Muscle of leg (tissue), 16 donors: ENCODE measurements around the gene HOXB13. TPM values are rescaled to one million over a fixed set of nuclear protein-coding genes. Genes with fewer than 3 reads are reported as not detected.

Experiments used
- DNase-seq: peaks from one replicate; pipeline ENCODE4 v3.0.0; 2013
- H3K27ac ChIP-seq: one replicate; pipeline ENCODE4 v1.5.1; 2013; ENCODE audit warnings: mild to moderate bottlenecking, low read length, control low read depth
- H3K27me3 ChIP-seq: one replicate; pipeline ENCODE4 v1.6.1; 2013; ENCODE audit warnings: low read length; ENCODE audit not compliant: control insufficient read depth, insufficient read depth
- H3K36me3 ChIP-seq: one replicate; pipeline ENCODE4 v1.6.1; 2013; ENCODE audit warnings: low read length; ENCODE audit not compliant: control insufficient read depth, insufficient read depth
- H3K4me1 ChIP-seq: one replicate; pipeline ENCODE4 v1.6.1; 2013; ENCODE audit warnings: low read length; ENCODE audit not compliant: control insufficient read depth, insufficient read depth
- H3K4me3 ChIP-seq: one replicate; pipeline ENCODE4 v1.5.1; 2013; ENCODE audit warnings: low read length, control low read depth
- H3K9me3 ChIP-seq: replicated peaks from 2 replicates; pipeline ENCODE4 v1.6.1; 2013; ENCODE audit warnings: low read depth, low read length; ENCODE audit not compliant: control insufficient read depth
- WGBS: methylation state at CpG from one replicate; pipeline ENCODE4 v1.1.5; 2013; ENCODE audit warnings: missing lambda C conversion rate; ENCODE audit not compliant: insufficient coverage; 5-methylcytosine and 5-hydroxymethylcytosine counted together
- long read RNA-seq, 11 donors: transcript quantifications; one replicate each; lab custom pipeline, GENCODE V29; 2026
- polyA plus RNA-seq, 8 donors: library from polyadenylated mRNA; unstranded; fragments of 120-200 nt; gene quantifications; one replicate each; pipeline versions ENCODE4 v1.2.1 to v1.2.3, GENCODE V29; 2013; ENCODE audit warnings: inconsistent platforms in 1 of 8, low replicate concordance in 1 of 8; ENCODE audit not compliant: insufficient read length in 8 of 8, insufficient read depth in 1 of 8
- total RNA-seq: library from RNA; stranded (reverse); fragments of 120-200 nt; gene quantifications from one replicate; pipeline ENCODE4 v1.2.4, GENCODE V29; 2013

HOXB13 gene
- under 0.01 TPM for total RNA-seq
- polyA plus RNA-seq = under 1 TPM in 1 of 8 donors, not detected in 7; 0.06 TPM
- long read RNA-seq, donor 1 = 0 reads
- long read RNA-seq, donor 2 = 0 reads
- long read RNA-seq, donor 3 = 0 reads
- long read RNA-seq, donor 4 = 0 reads
- long read RNA-seq, donor 5 = 0 reads
- long read RNA-seq, donor 6 = 0 reads
- long read RNA-seq, donor 7 = 0 reads
- long read RNA-seq, donor 8 = 0 reads
- long read RNA-seq, donor 9 = 0 reads
- long read RNA-seq, donor 10 = 0 reads
- long read RNA-seq, donor 11 = 0 reads

DNA sequence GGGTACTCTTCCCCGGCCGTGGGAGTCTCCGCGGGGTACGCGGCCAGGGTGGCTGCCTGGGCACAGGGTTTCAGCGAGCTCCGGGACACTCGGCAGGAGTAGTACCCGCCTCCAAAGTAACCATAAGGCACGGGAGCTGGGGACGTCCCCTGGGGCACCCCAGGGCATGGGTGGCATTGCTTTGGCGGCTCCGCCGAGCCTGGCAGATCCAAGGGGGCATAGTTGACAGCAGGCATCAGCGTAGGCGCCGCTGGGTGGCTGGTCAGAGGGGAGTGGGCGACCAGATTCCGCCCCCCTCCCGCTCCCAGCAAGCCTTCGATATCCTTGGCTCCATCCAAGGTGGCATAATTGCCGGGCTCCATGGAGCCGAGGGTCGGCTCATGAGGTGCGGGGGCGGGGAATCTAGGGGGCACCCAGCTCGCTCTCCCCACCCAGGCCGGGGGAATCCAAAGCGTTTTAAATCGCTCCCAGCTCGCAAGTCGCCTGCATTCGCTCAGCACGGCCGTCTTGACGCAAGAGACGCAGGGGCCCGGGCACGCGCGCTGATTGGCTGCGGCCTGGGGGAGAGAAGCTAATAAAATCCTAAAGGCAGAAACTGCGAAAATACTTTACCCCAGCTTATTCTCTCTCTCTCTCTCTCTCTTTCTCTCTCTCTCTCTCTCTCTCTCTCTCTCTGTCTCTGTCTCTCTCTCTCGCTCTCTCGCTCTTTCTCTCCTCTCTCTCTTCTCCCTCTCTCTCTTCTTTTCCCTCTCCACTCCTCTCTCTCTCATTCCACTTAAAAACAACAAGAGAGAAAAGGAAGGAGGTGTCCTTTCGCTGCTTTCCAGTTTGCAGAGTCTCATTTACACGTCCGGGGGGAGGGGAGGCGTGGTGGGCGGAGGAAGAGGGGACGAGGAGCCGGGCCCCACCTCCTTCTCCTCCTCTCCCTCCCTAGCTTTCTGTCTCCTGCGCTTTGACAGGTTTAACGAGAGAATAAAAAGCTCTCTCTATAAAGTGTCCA is at the start of gene HOXB13:
HOXB13 (minus strand) TSS at position 519 of the 1,000 bp plus-strand sequence; CDS start at position 362, 157 bp downstream.
- 2% methylated on average over 31 of the region's 55 CpGs for WGBS
- Histone ChIP-seq H3K4me3 (peak within 1 kb of the TSS; percentile 17), H3K9me3 (no peaks in the 10 kb centered on the region), H3K27ac (no peak within 1 kb of the TSS), H3K4me1 (peaks cover 41% of the 10 kb centered on the region), H3K36me3 (no peaks in the 10 kb centered on the region), H3K27me3 (peaks cover 94% of the 10 kb centered on the region)
- DNase-seq = peak; percentile 49

DNA sequence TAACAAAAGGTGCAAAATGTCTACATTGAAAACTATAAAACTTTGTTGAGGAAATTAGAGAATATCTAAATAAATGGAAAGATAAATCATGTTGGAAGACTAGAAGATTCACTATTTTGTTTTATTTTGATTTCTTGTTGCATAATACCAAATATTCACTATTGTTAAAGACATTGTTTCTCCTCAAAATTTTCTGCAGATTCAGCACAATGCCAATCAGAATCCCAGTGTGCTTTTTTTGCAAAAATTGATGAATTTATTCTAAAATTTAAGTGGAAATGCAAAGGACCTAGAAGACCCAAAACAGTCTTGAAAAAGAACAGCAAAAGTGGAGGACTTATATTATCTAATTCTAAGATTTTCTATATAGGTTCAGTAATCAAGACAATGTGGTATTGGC is 48.1 kb upstream of the HOXB13 start:
- Histone ChIP-seq H3K9me3 (no peaks in the 10 kb centered on the region), H3K27ac (no peak overlapping the region), H3K4me1 (no peaks in the 10 kb centered on the region), H3K4me3 (no peak overlapping the region), H3K27me3 (peaks cover 15% of the 10 kb centered on the region), H3K36me3 (no peaks in the 10 kb centered on the region)
- DNase-seq = no peak

DNA sequence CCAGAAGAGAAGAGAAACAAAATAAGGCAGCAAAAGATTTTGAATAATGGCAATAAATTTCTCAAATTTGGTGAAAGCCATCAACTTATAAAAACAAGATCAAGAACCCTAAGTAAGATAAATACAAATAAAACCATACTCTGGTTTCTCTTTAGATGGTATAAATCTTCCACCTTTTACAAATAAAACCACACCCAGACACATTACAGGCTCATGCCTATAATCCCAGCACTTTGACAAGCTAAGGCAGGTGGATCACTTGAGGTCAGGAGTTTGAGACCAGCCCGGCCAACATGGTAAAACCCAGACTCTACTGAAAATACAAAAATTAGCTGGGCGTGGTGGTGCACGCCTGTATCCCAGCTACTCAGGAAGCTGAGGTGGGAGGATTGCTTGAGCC is 44.7 kb upstream of the HOXB13 start:
- Histone ChIP-seq H3K9me3 (no peaks in the 10 kb centered on the region), H3K27ac (no peak overlapping the region), H3K4me1 (peaks cover 5% of the 10 kb centered on the region), H3K36me3 (no peaks in the 10 kb centered on the region), H3K4me3 (no peak overlapping the region), H3K27me3 (peaks cover 13% of the 10 kb centered on the region)
- no CpG with 5 or more reads among the region's 3 CpGs for WGBS
- DNase-seq = no peak

DNA sequence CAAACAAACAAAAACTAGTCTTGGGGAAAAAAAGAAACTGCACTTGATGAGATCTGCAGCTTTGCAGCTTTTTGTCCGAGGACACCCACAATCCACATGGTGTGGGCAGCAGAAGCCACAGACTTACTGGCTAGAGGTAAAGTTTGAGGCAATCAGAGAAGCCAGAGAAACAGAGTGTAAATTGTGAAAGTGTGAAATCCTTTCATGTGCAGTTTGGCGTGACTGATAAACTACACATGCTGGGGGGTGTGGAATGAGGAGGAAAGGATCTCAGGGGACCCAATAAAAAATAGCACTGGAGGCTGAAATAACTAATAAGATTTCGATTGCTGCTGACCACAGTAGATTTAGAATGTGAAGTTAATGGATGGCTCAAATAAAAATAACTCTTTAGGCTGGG is 42.4 kb upstream of the HOXB13 start:
- Histone ChIP-seq H3K36me3 (no peaks in the 10 kb centered on the region), H3K4me3 (no peak overlapping the region), H3K27me3 (peaks cover 13% of the 10 kb centered on the region), H3K27ac (no peak overlapping the region), H3K9me3 (no peaks in the 10 kb centered on the region), H3K4me1 (peaks cover 5% of the 10 kb centered on the region)
- no peak for DNase-seq
- whole genome bisulfite sequencing = 36% methylated on average over 2 of the region's 3 CpGs

DNA sequence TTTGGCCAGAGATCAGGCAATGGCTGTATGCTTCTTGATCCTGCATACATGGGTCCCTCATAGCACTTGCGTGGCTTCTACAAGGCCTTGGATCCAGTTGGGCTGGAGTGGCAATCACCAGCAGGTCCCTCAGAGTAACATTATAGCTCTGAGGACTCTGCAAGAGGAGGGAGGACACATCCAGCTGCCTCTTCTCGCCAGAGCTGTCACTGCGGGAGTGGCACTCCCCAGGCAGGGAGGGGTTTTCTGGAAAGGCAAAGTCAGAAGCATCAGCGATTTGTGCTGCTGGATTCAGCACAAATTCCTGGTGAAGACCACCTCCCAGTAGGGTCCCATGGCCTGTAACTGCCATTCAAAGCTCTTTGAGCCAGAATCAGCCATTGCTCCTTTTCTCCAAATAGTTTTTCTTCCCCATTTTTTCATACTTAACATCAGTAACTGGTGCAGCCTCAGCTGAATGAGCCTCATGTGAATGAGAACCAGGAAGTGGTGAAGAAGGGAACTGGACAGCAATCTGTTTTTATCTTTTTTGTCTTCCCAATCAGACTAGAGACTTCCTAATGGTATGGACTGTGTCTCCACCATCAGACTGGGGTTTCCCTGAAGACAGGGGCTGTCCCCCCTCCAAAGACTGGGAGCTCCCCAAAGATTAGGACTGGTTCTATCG is 40.6 kb upstream of the HOXB13 start:
- WGBS = 72% methylated on average over 2 of the region's 5 CpGs
- H3K36me3 ChIP-seq = no peaks in the 10 kb centered on the region
- H3K27me3 ChIP-seq = peaks cover 15% of the 10 kb centered on the region
- no peak overlapping the region for H3K4me3 ChIP-seq
- H3K4me1 ChIP-seq = peaks cover 5% of the 10 kb centered on the region
- H3K27ac ChIP-seq = no peak overlapping the region
- DNase-seq = no peak
- H3K9me3 ChIP-seq = no peaks in the 10 kb centered on the region

DNA sequence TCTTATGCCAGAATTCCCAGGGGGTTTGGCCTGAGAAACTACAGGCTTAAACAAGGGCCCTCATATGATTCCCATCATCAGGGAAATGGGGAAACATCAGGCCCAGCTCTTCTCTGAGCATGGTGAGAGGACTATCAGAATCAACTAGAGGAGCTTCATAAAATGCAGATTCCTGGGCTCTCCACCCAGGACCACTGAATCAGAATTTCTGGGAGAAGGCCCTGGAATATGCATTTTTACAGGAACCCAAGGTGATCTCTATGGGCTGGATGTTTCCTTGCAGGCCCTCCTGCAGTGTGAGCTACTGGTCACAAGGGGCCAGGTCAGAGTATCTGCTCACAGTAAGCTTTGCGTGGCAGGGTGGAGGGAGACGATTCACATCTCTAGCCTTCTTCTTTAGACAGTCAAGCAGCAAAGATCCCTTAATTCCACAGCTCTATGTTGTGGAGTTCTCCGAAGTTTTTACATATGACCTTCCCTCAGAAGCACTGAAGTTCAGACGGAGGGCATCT is 38.8 kb upstream of the HOXB13 start:
- DNase-seq = no peak
- H3K27me3 ChIP-seq = peaks cover 22% of the 10 kb centered on the region
- WGBS = 92% methylated on average over 2 of the region's 4 CpGs

DNA sequence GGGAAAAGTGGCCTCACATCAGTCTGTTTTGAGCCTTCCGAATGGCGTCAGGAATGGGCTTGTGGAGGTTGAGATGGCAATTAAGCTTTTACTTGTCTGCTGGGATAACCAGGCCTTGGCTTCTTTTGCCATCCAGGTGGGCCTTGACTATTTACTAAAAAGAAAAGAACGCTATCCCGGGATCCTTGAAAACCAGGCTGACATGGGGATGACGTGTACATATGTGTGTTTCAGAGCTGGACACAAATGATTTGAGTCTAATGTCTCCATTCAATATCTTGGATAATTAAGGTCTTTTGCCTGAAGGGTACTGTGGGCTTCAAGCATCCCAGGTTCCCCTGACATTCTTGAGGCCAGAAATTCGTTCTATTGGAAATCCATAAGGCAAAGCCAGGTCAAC is 32.6 kb upstream of the HOXB13 start:
- no peaks in the 10 kb centered on the region for H3K36me3 ChIP-seq
- 80% methylated on average over 2 of the region's 6 CpGs for WGBS
- peaks cover 44% of the 10 kb centered on the region for H3K27me3 ChIP-seq
- H3K9me3 ChIP-seq = no peaks in the 10 kb centered on the region
- no peak overlapping the region for H3K4me3 ChIP-seq
- peaks cover 16% of the 10 kb centered on the region for H3K4me1 ChIP-seq
- no peak overlapping the region for H3K27ac ChIP-seq
- DNase-seq = no peak

More for the DNA sequence above, 38.8 kb upstream of the HOXB13 start:
- Histone ChIP-seq H3K9me3 (no peaks in the 10 kb centered on the region), H3K27ac (no peak overlapping the region), H3K4me3 (no peak overlapping the region), H3K4me1 (peaks cover 5% of the 10 kb centered on the region), H3K36me3 (no peaks in the 10 kb centered on the region)

DNA sequence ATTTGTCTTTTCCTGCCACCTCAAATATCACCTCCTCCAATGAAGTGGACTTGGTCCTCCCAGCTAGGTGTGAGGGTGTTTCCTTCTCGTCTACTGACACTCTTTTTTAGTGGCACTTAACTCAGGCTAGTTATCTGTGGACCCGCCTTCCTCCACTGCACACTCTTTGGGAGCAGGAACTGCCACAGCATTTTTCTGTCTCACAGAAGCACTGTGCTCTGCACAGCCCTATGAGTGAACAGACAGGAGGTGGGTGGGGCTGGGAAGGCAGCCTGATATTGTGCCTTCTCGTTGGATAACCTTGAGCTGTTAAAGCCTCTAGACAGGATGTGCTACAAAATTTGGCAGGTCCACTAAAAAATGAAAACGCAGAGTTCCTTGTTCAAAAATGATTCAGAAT is 31.9 kb upstream of the HOXB13 start:
- H3K27me3 ChIP-seq = peaks cover 45% of the 10 kb centered on the region
- peaks cover 19% of the 10 kb centered on the region for H3K4me1 ChIP-seq
- no peaks in the 10 kb centered on the region for H3K36me3 ChIP-seq
- DNase-seq = no peak
- H3K9me3 ChIP-seq = no peaks in the 10 kb centered on the region
- 11% methylated on average over 2 of the region's 4 CpGs for WGBS
- no peak overlapping the region for H3K4me3 ChIP-seq
- H3K27ac ChIP-seq = no peak overlapping the region

DNA sequence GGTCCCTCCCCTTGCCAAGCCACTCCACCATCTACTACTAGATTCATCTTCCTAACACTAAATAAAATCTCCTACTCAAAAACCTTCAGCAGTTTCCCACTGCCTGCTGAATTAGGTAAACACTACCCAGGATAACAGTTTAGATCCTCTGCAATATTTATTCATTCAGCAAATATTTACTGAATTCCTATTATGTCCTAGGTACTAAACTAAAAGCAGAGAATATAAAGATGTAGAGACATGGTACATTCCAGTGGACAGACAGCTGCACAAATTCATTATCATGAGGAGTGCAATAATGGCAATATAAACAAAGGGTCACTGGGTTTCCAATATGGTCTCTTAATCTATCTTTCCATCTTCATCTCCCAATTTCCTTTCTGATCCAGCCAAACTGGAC is 30.7 kb upstream of the HOXB13 start:
- H3K4me3 ChIP-seq = no peak overlapping the region
- no peaks in the 10 kb centered on the region for H3K9me3 ChIP-seq
- H3K27me3 ChIP-seq = peaks cover 56% of the 10 kb centered on the region
- no peak overlapping the region for H3K27ac ChIP-seq
- peaks cover 27% of the 10 kb centered on the region for H3K4me1 ChIP-seq
- no peaks in the 10 kb centered on the region for H3K36me3 ChIP-seq
- no peak for DNase-seq

DNA sequence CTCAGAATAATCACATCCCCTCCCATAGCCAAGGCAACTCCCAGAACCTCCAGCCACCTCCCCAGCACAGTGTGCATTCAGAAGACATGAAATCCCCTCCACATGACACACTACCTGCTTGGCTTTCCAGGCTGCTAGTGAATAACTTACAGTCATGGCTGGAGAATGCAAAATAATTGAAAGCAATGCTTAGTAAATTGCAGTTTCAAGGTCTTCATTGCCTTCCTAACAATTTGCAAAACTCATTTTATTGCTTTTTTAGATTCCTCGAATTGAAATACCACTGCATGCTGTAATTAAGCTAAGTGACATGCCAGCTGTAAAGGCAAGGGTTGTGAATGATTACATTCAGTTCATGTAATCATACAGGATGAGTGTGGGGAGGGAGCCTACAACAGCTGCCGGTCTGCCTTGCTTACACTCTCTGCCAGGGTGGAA is 29.0 kb upstream of the HOXB13 start:
- peak; percentile 41 for DNase-seq
- Histone ChIP-seq H3K27me3 (peaks cover 66% of the 10 kb centered on the region), H3K4me1 (peaks cover 27% of the 10 kb centered on the region), H3K36me3 (no peaks in the 10 kb centered on the region), H3K9me3 (no peaks in the 10 kb centered on the region), H3K27ac (peak overlapping the region; percentile 15), H3K4me3 (no peak overlapping the region)
- no CpG with 5 or more reads among the region's 2 CpGs for WGBS
